ENCODE results near the gene AMOTL1.
"Not testable (repeated sequence)": the region's sequence is repeated elsewhere in the genome, so short reads cannot be mapped to it uniquely, and the experiment has no call there.

AMOTL1 gene

GRCh38 chr11:94888204-94888603, 120.0 kb downstream of the AMOTL1 start:
- no peak for DNase-seq

DNA sequence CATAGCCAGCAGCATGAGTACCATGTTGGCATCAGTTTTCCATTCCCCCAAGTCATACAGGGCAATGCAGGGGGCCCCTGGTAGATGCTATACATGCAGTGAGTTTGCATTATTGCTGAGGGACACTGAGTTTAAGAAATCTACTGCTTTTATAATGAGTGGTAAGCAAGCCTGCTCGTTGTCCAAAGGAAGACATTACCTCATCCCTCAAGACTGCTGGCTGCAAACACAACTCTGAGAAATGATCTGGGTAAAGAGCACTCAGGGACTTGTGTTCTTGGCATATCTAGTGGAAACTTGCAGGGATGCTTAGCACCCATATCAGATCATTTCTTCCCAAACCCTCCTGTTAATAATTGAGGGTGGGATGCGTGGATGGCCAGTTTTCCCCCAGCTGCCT, 127.3 kb downstream of the AMOTL1 start:
- DNase-seq = no peak

DNA sequence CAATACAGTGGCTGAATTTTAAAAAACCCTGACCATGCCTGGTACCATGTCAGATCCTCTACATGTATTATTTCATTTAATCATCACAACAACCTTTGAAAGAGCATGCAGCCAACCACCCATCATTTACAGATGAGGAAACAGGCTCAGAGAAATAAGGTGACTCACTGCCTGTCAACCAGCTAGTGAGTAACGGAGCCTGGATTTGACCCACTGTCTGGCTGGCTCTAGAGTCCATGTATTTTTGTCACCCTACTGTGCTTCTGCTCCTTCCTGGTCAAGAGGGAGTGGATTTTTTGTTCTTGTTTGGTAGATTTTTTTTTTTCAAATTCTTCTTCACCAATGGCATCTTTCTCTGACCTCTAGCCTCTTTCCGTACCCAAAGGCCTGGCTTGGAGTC, 127.8 kb downstream of the AMOTL1 start:
- no peak for DNase-seq

- no peak for DNase-seq
These were observed 129.2 kb downstream of the AMOTL1 start for GRCh38 chr11:94897330-94897768.

GRCh38 chr11:94907226-94907625, 139.1 kb downstream of the AMOTL1 start:
- no peak for DNase-seq

DNA sequence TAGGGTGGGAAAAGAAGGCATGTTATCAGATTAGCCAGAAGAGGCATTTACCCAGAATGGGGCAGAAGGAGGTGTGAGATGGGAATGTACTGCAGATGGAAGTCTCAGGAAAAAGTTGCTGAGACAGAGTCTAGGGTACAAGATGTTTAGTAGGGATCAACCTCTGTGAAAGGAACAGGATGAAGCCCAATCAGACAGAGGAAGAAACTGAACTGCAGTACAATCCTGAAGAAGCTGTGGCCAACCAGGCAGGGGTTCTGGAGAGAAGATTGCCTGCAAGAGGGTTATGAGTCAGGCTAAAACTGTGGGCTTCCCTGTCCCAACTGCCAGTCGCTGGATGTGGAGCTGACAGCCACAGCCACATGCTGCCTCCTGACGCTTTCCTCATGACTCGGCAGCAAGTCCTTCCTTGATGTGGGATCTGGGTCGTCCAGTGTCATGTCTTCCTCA, 141.2 kb downstream of the AMOTL1 start:
- no peak for DNase-seq

DNA sequence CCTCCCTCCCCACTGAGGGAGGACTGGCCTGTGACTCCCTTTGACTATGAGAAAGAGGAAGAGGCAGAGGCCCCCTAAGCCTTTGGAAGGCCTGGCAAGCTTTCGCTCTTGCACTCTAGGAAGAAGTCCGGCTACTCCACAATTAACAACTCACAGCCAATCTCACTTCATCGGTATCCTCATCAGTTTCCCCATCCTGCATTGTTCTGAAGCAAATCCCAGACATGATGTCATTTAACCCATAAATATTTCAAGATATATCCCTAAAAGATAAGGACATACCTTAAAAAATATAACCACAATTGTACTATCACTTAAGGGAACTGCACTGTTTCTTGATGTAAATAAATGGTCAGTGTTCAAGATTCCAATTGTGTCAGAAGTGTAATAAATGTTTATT, 142.1 kb downstream of the AMOTL1 start:
- no peak for DNase-seq

GRCh38 chr11:94910779-94911178, 142.6 kb downstream of the AMOTL1 start:
- DNase-seq = no peak

GRCh38 chr11:94912806-94913205, 144.7 kb downstream of the AMOTL1 start:
- DNase-seq = no peak

DNA sequence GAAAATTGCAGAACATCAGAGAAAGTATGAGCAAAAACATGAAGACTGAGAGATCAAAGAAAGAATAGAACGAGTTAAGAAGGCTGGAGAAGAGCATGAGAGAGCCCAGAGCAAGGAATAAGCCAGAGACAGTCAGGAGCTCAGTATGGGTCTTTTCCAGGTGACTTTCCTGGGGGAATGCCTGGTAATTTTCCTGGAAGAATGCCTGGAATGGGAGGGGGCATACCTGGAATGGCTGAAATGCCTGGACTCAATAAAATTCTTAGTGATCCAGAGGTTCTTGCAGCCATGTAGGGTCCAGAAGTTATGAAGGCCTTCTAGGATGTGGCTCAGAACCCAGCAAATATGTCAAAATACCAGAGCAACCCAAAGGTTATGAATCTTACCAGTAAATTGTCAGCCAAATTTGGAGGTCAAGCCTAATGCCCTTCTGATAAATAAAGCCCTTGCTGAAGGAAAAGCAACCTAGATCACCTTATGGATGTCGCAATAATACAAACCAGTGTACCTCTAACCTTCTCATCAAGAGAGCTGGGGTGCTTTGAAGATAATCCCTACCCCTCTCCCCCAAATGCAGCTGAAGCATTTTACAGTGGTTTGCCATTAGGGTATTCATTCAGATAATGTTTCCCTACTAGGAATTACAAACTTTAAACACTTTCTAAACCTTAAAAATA, 145.7 kb downstream of the AMOTL1 start:
- not testable (repeated sequence) for DNase-seq

DNA sequence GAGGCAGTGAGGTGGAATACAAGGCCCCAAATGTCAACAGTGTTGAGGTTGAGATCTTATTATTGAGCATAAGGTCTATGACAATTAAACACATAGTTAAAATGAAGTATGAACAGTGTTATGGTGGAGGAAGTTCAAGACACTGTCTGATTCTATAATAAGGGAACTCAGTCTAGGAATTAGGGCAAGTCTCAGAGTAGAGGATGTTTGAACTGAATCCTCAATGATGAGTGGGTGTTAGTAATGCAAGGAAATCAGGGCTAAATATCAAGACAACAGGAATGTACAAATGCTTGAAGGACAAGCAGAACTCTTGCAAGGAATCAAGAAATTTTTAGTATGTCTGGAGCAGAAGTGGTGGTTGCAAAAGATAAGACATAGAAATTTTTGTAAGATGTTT, 152.2 kb downstream of the AMOTL1 start:
- no peak for DNase-seq

DNA sequence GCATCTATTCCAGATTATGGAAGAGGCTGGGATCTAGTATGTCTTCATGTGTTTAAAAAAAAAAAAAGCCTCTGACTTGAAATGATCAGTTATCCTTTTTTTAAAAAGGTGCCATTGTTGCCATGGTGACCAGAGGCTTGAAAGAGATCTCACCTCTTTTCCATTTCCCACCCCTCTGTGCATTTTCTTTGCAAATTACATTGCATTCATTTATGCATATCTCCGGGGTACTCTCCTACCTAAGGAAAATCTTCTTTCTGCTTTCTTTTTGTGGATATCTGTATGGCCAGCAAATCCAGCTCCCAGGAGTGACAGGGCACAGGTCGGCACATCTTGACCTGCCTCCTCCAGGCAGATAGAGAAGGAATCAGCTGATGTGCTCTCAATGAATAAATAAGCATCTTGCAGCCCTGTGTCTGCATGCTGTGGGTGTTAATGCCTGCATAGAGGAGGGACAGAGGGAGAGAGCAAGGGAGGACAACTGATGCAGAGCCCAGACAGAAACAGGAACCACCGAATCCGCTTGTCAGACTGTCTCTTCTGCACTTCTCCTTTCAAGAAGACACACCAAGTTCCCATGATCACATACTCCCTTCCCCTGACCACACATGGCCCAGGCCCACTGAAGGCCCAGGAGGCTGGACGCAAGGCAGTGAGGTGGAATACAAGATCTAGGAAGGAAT, 154.3 kb downstream of the AMOTL1 start:
- no peak for DNase-seq

DNA sequence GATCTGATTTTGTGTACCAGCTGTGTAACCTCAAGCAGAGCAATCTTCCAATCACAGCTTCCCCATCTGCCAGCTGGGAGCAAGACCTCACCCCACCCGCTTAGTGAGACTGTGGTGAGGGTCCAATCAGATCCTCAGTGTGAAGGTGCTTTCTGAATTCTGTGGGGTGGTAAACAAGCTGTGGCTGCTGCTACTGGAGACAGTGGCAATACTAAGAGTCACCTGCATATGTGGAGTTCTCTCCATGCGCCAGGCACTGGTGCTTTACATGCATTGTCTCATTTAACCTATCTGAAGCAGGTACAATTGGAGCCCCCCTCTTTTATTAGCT, 154.8 kb downstream of the AMOTL1 start:
- DNase-seq = no peak

DNA sequence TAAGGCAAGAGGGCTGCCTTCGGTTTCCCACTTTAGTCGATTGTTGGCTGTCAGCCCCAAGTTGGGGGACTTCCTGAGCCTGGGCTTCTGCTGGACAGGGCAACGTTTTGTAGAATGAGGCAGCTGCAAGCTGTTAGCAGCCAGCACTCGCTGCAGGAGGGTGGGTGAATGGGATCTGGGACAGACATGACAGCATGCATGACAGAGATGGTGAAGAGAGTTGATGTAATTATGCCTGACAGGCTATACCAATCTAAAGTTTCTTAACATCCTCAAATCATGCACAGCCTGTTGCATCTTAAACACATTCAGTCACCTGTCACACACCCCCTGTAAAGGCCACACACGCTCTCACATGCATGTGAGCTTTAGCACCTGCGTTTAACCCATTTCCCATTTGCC, 156.0 kb downstream of the AMOTL1 start:
- no peak for DNase-seq

- DNase-seq = no peak
These were observed 156.5 kb downstream of the AMOTL1 start for GRCh38 chr11:94924612-94925011.

DNA sequence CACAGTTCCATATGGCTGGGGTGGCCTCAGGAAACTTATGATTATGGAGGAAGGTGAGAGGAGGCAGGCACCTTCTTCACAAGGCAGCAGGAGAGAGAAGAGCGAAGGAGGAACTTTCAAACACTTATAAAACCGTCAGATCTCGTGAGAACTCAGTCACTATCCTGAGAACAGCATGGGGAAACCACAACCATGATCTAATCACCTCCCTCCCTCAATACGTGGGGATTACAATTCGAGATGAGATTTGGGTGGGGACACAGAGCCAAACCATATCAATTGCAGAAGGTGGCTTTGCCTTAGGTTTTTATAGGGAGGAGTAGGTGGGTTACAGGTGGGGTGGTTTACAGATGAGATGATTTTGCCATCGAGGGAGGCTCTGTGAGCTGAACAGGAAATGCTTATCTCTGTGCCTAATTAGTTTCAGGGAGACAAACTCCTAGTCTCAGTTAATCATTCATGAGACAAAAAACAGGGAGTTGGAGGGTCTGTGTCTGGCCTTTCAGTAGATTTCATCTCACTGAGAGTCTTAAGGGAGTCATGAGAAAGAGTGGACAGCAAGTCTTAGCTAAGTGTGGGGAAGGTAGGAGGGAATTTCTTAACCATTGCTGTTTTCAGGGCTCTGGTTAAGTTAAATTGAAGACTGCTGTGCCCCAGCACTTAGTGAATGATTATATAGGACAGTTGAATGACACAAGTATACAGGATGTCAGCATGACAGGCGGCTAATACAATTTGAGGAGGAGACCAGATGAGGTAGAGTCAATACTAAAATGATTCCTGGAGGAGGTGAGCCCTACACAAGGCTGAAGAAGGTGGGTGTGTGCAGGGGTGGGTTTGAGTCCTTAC, 157.5 kb downstream of the AMOTL1 start:
- no peak for DNase-seq

- DNase-seq = no peak
These were observed 158.1 kb downstream of the AMOTL1 start for GRCh38 chr11:94926271-94926625.

Data from NCI-H2107 (cell line).